ENCODE measurements around the gene KIFBP.
"Not testable (repeated sequence)": the region's sequence is repeated elsewhere in the genome, so short reads cannot be mapped to it uniquely, and the experiment has no call there.

The KIFBP gene

DNA sequence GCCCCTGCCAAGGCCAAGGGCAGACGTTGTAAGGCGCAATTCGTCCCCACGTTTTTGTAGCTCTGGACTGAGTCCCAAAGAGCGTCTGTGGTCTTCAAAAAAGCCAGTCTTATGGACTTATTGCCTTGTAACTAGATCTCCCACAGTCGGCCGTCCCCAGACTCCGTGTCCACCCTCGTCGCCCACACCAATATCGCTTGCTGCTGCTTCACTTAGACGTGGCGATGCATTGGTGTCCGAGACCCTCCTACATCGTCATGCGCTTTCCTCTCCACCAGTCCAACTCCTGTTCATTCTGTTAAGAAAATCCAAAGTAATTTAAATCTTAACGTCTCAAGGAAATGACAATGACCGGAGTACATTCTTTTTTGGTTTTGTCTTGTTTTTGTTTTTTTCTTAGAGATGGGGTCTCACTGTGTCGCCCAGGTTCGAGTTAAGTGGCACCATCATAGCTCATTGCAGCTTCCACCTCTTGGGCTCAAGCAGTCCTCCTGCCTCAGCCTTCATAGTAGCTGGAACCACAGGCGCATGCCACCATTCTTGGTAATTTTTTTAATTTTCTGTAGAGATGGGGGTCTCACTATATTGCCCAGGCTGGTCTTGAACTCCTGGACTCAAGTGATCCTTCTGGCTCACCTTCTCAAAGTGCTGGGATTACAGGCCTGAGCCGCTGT lies 851 bp downstream of the KIFBP start:
- H3K4me3 ChIP-seq (ENCODE audit: low read length) = peak overlapping the region; percentile 71
- no peak for DNase-seq (ENCODE audit: low read depth, low spot score)

DNA sequence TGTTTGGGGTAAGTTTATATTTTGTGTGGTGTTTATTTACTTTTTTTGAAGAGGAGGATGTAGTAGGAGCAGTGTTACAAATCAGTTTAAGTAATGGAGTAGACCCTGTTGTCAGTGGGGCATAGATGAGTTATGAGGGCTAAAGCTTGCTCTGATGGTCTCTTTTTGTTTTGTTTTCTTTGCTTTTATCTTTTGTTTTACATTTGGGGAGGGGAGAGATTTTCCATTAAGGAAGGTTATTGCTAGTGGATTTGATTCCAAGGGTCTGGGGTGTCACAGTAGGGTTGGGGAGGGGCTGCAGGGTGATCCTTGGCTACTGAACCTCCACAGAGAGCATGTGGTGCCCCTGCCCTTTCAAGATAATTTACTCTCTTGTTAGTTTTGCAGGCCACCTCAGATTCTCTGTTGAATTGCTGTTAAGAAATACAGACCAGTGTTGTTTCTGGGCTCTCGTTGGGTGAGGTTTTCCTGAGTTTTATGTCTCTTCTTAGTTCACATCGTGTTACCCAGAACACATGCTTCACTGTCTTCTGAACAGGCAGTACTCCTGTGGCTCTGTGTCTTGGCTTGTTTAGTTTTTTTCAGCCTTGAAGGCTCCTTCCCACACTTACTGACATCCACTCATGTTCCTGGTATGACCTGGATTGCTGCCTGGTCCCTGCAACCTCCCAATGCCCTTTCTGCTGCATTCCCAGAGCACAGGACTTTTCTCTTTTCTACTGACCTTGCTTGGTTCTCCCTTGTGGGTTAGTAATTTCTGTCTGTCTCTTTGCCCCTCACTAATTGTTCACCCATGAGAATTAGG lies 4.2 kb downstream of the KIFBP start:
- no peak overlapping the region for H3K4me3 ChIP-seq (ENCODE audit: low read length)
- no peak for DNase-seq (ENCODE audit: low read depth, low spot score)

GRCh38 chr10:68997211-68997610 lies 8.6 kb downstream of the KIFBP start:
- no peak overlapping the region for H3K4me3 ChIP-seq (ENCODE audit: low read length)
- DNase-seq (ENCODE audit: low read depth, low spot score) = no peak

DNA sequence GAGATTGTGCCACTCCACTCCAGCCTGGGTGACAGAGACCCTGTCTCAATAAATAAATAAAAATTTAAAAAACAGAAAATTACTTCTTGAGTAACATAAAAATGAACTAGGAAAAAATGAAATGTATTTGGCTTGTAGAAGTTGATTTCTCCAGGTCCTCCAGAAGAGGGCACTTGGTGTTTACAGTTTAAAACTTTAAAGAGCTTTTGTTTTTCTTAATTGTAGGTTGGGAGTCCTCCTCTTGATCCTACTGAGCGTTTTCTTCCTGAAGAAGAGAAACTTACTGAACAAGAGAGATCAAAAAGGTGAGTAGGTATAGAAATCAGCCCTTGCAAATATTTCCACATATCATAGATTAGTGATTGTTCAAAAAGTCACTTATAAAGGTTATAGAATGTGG lies 16.2 kb downstream of the KIFBP start:
- DNase-seq (ENCODE audit: low read depth, low spot score) = peak; percentile 34
- no peak overlapping the region for H3K4me3 ChIP-seq (ENCODE audit: low read length)

DNA sequence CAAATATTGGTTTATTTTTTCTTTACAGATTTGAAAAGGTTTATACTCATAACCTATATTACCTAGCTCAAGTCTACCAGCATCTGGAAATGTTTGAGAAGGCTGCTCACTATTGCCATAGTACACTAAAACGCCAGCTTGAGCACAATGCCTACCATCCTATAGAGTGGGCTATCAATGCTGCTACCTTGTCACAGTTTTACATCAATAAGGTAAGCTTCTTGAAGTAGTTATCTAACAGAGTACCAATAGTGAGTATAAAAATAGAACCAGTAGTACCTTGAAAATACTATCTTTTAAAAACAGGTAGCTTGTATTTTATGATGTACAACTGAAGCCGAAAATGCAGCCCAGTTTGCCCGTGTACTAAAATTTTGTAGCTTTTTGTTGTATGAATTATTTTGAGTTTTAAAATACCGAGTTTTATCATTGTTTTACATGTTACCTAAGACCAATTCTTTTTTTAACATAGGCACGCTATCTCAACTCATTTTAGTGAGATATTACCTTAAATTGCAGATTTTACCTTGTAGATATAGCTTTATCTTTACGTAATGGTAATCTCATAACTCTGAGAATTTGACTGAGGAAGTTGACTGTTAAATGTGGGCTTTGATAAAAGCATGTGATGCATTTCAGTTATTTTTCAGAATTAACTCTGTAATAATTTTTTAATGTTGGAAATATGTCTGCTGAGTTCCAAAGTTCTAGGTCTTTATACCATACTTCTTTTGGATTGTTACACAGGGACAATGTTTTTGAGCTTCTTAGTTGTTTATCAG lies 17.3 kb downstream of the KIFBP start:
- no peak for DNase-seq (ENCODE audit: low read depth, low spot score)
- no peak overlapping the region for H3K4me3 ChIP-seq (ENCODE audit: low read length)

GRCh38 chr10:69007260-69007659 lies 18.7 kb downstream of the KIFBP start:
- H3K4me3 ChIP-seq (ENCODE audit: low read length) = no peak overlapping the region
- DNase-seq (ENCODE audit: low read depth, low spot score) = no peak

DNA sequence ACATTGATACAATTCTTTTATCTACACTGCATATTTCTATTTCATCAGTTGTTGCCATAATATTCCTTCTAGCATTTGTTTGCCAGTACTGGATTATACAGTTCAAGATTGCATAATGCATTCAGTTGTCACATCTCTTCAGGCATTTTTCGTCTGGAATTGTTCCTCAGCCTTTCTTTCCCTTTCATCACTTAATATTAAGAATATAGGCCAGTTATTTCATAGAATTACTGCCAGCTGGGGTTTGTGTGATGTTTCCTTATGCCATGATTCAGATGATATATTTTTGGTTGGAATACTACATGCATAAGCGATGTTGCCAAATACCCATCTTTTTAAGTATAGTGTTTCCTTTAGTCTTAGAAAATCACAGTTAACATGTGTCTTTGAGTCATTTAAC lies 20.8 kb downstream of the KIFBP start:
- no peak overlapping the region for H3K4me3 ChIP-seq (ENCODE audit: low read length)
- DNase-seq (ENCODE audit: low read depth, low spot score) = no peak

GRCh38 chr10:69010151-69010640 lies 21.6 kb downstream of the KIFBP start:
- no peak for DNase-seq (ENCODE audit: low read depth, low spot score)
- H3K4me3 ChIP-seq (ENCODE audit: low read length) = no peak overlapping the region

DNA sequence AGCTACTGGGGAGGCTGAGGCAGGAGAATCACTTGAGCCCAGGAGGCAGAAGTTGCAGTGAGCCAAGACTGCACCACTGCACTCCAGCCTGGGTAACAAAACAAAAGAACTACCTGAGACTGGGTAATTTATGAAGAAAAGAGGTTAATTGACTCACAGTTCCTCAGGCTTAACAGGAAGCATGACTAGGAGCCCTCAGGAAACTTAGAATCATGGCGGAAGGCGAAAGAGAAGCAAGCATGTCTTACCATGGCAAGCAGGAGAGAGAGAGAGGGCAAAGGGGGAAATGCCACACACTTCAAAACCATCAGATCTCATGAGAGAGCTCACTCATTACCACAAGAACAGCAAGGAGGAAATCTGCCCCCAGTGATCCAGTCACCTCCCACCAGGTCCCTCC lies 24.2 kb downstream of the KIFBP start:
- H3K4me3 ChIP-seq (ENCODE audit: low read length); DNase-seq (ENCODE audit: low read depth, low spot score): not testable (repeated sequence)

DNA sequence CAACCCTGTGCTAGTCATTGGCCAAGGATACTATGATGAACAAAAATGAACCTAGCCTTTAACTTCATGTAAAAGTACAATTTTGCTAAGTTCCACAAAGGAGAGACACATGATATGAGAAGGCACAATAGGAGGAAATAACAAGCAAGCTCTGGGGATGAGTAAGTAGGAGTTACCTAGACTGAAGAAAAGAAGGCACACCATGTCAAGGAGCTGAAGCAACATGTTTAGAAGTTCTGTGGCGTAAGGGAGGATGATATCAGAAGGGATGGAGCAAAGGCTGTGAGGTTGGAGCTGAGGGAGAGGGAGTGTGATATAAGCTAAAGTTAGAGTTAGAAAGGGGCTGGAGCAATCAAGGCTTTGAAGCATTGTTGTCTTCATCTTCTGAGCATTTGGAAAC lies 25.6 kb downstream of the KIFBP start:
- no peak overlapping the region for H3K4me3 ChIP-seq (ENCODE audit: low read length)
- DNase-seq (ENCODE audit: low read depth, low spot score) = no peak

DNA sequence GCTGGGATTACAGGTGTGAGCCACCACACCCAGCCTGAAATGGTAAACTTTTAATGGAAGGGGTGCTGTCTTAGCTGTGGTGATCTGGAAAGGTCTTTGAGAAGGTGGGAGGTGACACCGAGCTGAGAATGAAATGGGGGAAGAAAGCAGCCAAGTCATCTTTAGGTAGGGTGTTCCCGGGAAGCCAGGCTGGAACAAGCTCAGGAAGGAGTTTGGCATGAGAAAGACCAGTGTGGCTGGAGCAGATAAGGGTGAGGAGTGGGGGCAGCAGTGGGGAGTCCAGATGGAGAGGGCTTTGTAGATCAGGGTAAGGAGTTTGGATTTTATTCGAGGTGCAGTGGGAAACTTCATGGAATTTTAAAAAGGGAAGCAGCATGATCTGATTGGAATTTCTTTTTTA lies 30.0 kb downstream of the KIFBP start:
- H3K4me3 ChIP-seq (ENCODE audit: low read length) = no peak overlapping the region
- DNase-seq (ENCODE audit: low read depth, low spot score) = no peak

GRCh38 chr10:69022611-69023010 lies 34.0 kb downstream of the KIFBP start:
- no peak overlapping the region for H3K4me3 ChIP-seq (ENCODE audit: low read length)
- DNase-seq (ENCODE audit: low read depth, low spot score) = no peak

DNA sequence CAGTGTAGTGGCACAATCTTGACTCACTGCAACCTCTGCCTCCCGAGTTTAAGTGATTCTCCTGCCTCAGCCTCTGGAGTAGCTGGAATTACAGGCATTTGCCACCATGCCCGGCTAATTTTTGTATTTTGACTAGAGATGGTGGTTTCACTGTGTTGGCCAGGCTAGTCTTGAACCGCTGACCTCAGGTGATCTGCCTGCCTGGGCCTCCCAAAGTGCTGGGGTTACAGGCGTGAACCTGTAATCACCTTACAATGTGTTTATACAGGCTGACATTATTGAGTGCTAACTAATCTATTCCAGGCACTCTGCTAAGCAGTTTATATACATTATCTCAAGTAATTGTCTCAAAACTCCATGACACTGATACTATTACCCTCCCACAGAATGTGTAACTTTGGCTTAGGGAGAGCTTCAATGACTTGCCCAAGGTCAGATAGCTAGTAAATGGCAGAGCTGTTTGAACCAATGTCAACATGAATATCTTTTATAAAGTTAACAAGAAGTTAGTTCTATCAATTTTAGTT lies 36.8 kb downstream of the KIFBP start:
- no peak overlapping the region for H3K4me3 ChIP-seq (ENCODE audit: low read length)
- no peak for DNase-seq (ENCODE audit: low read depth, low spot score)

DNA sequence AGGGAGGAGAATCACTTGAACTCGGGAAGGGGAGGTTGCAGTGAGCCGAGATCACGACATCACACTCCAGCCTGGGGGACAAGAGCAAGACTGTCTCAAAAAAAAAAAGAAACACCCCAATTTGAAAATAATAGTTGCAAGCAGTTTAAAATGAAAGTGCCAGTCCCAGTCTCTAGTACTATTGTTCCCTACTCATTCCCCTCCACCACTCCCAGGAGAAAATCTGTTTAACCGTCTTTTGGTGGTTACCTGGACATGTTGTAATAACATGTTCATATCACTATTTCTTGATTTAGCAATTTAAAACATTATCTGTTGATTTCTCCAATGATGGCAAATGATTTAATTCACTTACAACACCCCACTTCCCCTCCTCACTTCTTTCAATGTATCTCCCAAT lies 44.7 kb downstream of the KIFBP start:
- H3K4me3 ChIP-seq (ENCODE audit: low read length) = no peak overlapping the region
- DNase-seq (ENCODE audit: low read depth, low spot score) = no peak

DNA sequence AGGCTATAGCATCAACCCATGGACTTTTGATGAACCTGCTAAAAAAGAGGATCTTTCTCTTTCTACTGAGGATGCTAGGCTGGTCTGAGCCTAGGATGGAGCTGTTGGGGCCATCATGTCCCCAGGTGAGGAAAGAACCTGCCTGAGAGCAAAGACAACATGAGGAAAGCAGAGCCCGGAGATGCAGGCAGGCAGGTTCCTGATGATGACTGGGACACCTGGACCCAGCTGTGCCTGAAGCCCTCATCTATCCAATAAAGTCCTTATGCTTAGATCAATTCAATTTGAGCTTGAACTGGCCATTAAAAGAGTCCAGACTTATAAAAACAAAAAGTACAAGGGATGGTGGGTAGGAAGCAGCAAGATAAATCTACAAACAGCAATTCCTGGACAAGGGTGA lies 48.9 kb downstream of the KIFBP start:
- H3K4me3 ChIP-seq (ENCODE audit: low read length) = no peak overlapping the region
- no peak for DNase-seq (ENCODE audit: low read depth, low spot score)

DNA sequence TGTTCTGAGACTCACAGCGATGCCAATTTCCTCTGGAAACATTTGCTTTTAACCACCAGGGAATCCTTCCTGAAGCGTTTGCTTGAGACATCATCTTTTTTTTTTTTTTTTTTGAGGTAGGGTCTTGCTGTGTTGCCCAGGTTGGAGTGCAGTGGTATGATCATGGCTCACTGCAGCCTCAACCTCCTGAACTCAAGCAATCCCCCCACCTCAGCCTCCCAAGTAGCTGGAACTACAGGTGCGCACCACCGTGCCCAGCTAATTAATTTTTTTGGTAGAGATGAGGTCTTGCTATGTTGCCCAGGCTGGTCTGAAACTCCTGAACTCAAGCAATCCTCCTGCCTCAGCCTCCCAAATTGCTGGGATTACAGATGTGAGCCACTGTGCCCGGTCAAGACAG lies 52.3 kb downstream of the KIFBP start:
- DNase-seq (ENCODE audit: low read depth, low spot score) = not testable (repeated sequence)

DNA sequence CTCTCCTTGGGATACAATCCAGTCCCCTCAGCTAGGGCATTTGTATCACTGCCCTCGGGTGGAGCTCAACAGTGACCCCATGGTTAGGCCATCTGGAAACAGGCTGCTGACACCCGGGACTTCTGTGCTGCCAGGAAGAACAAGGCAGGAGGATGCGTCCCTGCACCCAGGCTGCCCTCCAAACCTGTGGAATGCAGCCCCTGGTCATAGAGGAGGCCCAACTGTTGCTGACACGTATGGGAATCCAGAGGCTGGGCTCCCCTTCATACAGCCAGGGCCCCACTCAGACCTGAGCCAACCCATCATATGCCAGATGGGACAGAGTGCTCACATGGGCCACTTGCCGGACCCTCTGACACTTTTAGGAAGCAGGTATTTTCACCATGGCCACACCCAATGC lies 53.8 kb downstream of the KIFBP start:
- no peak overlapping the region for H3K4me3 ChIP-seq (ENCODE audit: low read length)
- no peak for DNase-seq (ENCODE audit: low read depth, low spot score)

More for the DNA sequence above, 52.3 kb downstream of the KIFBP start:
- not testable (repeated sequence) for H3K4me3 ChIP-seq (ENCODE audit: low read length)

GRCh38 chr10:69042838-69043237 lies 54.2 kb downstream of the KIFBP start:
- no peak for DNase-seq (ENCODE audit: low read depth, low spot score)
- no peak overlapping the region for H3K4me3 ChIP-seq (ENCODE audit: low read length)

- H3K4me3 ChIP-seq (ENCODE audit: low read length) = no peak overlapping the region
- no peak for DNase-seq (ENCODE audit: low read depth, low spot score)
These were observed 55.4 kb downstream of the KIFBP start for GRCh38 chr10:69043931-69044531.
